H1 (cell line): ENCODE measurements around the gene TMBIM1.

Experiments used
- HDAC2 ChIP-seq, 2 experiments: fragments of 300-600 bp in 1 of 2; sonication (generic) in 1 of 2; IDR thresholded peaks; 2 replicates each; pipeline ENCODE4 v1.6.1; 2011 to 2012; ENCODE audit warnings: low read depth in 2 of 2, low read length in 2 of 2, mild to moderate bottlenecking in 2 of 2, moderate library complexity in 2 of 2, borderline replicate concordance in 1 of 2, inconsistent platforms in 1 of 2
- POLR2AphosphoS5 ChIP-seq: IDR thresholded peaks from 2 replicates; pipeline ENCODE4 v1.6.1; 2011; ENCODE audit warnings: low read depth, low read length
- RFX5 ChIP-seq: IDR thresholded peaks from 2 replicates; pipeline ENCODE4 v1.6.1; 2011; ENCODE audit warnings: low read depth, low read length, improper control_type of control experiment, borderline replicate concordance
- SIRT6 ChIP-seq: IDR thresholded peaks from one replicate; pipeline ENCODE4 v1.7.1; 2012; ENCODE audit warnings: low read length, inconsistent platforms
- TF ChIP-seq, protein P1 (sequence below), 3 experiments: IDR thresholded peaks; 1 replicate in 2 of 3; 2 replicates in 1 of 3; pipeline versions ENCODE4 v1.5.1 to v1.6.1; 2011; ENCODE audit warnings: low read length in 3 of 3, mild to moderate bottlenecking in 3 of 3, inconsistent platforms in 2 of 3, low read depth in 1 of 3, moderate library complexity in 1 of 3; ENCODE audit not compliant: insufficient read depth in 1 of 3; ENCODE audit errors: control extremely low read depth in 1 of 3
- TF ChIP-seq, protein P2 (sequence below): IDR thresholded peaks from 2 replicates; pipeline ENCODE4 v1.6.1; 2011; ENCODE audit warnings: low read length, improper control_type of control experiment
- TF ChIP-seq, protein P3 (sequence below): fragments of 300-600 bp; sonication (generic); IDR thresholded peaks from 2 replicates; pipeline ENCODE4 v1.7.1; 2012; ENCODE audit warnings: low read length, moderate library complexity, mild to moderate bottlenecking, inconsistent platforms; ENCODE audit not compliant: insufficient replicate concordance

DNA sequence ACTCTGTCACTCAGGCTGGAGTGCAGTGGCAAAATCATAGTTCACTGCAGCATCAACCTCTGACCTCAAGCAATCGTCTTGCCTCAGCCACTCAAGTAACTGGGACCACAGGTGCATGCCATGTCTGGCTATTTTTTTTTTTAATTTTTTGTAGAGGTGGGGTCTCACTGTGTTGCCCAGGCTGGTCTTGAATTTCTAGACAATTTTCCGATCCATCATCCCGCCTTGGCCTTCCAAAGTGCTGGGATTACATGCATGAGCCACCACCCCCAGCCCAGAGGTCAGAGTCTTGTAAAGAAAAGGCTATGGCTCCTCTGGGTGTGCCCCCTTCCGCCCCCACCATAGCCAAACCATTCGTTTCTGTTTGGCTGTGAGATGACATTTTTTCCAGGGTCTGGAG, 13.1 kb upstream of the TMBIM1 start:
- no peak for TF ChIP-seq HDAC2 (IDR thresholded peaks at IDR 0.05; ENCODE audit: borderline replicate concordance in 1 of 2, low read depth in 2 of 2, low read length in 2 of 2)
- TF ChIP-seq, protein P1, sequence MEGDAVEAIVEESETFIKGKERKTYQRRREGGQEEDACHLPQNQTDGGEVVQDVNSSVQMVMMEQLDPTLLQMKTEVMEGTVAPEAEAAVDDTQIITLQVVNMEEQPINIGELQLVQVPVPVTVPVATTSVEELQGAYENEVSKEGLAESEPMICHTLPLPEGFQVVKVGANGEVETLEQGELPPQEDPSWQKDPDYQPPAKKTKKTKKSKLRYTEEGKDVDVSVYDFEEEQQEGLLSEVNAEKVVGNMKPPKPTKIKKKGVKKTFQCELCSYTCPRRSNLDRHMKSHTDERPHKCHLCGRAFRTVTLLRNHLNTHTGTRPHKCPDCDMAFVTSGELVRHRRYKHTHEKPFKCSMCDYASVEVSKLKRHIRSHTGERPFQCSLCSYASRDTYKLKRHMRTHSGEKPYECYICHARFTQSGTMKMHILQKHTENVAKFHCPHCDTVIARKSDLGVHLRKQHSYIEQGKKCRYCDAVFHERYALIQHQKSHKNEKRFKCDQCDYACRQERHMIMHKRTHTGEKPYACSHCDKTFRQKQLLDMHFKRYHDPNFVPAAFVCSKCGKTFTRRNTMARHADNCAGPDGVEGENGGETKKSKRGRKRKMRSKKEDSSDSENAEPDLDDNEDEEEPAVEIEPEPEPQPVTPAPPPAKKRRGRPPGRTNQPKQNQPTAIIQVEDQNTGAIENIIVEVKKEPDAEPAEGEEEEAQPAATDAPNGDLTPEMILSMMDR (IDR thresholded peaks at IDR 0.05; ENCODE audit: control extremely low read depth in 1 of 3, insufficient read depth in 1 of 3, low read depth in 1 of 3, low read length in 3 of 3): no peak
- no peak for TF ChIP-seq RFX5
- TF ChIP-seq, protein P2, sequence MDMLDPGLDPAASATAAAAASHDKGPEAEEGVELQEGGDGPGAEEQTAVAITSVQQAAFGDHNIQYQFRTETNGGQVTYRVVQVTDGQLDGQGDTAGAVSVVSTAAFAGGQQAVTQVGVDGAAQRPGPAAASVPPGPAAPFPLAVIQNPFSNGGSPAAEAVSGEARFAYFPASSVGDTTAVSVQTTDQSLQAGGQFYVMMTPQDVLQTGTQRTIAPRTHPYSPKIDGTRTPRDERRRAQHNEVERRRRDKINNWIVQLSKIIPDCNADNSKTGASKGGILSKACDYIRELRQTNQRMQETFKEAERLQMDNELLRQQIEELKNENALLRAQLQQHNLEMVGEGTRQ: no peak
- no peak for TF ChIP-seq SIRT6
- TF ChIP-seq, protein P3, sequence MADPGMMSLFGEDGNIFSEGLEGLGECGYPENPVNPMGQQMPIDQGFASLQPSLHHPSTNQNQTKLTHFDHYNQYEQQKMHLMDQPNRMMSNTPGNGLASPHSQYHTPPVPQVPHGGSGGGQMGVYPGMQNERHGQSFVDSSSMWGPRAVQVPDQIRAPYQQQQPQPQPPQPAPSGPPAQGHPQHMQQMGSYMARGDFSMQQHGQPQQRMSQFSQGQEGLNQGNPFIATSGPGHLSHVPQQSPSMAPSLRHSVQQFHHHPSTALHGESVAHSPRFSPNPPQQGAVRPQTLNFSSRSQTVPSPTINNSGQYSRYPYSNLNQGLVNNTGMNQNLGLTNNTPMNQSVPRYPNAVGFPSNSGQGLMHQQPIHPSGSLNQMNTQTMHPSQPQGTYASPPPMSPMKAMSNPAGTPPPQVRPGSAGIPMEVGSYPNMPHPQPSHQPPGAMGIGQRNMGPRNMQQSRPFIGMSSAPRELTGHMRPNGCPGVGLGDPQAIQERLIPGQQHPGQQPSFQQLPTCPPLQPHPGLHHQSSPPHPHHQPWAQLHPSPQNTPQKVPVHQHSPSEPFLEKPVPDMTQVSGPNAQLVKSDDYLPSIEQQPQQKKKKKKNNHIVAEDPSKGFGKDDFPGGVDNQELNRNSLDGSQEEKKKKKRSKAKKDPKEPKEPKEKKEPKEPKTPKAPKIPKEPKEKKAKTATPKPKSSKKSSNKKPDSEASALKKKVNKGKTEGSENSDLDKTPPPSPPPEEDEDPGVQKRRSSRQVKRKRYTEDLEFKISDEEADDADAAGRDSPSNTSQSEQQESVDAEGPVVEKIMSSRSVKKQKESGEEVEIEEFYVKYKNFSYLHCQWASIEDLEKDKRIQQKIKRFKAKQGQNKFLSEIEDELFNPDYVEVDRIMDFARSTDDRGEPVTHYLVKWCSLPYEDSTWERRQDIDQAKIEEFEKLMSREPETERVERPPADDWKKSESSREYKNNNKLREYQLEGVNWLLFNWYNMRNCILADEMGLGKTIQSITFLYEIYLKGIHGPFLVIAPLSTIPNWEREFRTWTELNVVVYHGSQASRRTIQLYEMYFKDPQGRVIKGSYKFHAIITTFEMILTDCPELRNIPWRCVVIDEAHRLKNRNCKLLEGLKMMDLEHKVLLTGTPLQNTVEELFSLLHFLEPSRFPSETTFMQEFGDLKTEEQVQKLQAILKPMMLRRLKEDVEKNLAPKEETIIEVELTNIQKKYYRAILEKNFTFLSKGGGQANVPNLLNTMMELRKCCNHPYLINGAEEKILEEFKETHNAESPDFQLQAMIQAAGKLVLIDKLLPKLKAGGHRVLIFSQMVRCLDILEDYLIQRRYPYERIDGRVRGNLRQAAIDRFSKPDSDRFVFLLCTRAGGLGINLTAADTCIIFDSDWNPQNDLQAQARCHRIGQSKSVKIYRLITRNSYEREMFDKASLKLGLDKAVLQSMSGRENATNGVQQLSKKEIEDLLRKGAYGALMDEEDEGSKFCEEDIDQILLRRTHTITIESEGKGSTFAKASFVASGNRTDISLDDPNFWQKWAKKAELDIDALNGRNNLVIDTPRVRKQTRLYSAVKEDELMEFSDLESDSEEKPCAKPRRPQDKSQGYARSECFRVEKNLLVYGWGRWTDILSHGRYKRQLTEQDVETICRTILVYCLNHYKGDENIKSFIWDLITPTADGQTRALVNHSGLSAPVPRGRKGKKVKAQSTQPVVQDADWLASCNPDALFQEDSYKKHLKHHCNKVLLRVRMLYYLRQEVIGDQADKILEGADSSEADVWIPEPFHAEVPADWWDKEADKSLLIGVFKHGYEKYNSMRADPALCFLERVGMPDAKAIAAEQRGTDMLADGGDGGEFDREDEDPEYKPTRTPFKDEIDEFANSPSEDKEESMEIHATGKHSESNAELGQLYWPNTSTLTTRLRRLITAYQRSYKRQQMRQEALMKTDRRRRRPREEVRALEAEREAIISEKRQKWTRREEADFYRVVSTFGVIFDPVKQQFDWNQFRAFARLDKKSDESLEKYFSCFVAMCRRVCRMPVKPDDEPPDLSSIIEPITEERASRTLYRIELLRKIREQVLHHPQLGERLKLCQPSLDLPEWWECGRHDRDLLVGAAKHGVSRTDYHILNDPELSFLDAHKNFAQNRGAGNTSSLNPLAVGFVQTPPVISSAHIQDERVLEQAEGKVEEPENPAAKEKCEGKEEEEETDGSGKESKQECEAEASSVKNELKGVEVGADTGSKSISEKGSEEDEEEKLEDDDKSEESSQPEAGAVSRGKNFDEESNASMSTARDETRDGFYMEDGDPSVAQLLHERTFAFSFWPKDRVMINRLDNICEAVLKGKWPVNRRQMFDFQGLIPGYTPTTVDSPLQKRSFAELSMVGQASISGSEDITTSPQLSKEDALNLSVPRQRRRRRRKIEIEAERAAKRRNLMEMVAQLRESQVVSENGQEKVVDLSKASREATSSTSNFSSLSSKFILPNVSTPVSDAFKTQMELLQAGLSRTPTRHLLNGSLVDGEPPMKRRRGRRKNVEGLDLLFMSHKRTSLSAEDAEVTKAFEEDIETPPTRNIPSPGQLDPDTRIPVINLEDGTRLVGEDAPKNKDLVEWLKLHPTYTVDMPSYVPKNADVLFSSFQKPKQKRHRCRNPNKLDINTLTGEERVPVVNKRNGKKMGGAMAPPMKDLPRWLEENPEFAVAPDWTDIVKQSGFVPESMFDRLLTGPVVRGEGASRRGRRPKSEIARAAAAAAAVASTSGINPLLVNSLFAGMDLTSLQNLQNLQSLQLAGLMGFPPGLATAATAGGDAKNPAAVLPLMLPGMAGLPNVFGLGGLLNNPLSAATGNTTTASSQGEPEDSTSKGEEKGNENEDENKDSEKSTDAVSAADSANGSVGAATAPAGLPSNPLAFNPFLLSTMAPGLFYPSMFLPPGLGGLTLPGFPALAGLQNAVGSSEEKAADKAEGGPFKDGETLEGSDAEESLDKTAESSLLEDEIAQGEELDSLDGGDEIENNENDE: no peak
- no peak for TF ChIP-seq POLR2AphosphoS5
